GM12878 (cell line): Measurements from ENCODE around the gene ZNF180.
"Not testable (repeated sequence)": the region's sequence is repeated elsewhere in the genome, so short reads cannot be mapped to it uniquely, and the experiment has no call there.

Experiments
- ATF3 ChIP-seq: IDR thresholded peaks from 2 replicates; pipeline ENCODE4 v1.6.1; 2011; ENCODE audit warnings: low read depth, mild to moderate bottlenecking, low read length, moderate library complexity, borderline replicate concordance; ENCODE audit errors: extremely low read depth
- BCLAF1 ChIP-seq: fragments of 450-650 bp; IDR thresholded peaks from 2 replicates; pipeline ENCODE4 v1.6.1; 2017; ENCODE audit warnings: antibody characterized with exemption, mild to moderate bottlenecking, moderate library complexity
- CTCF ChIP-seq, 3 experiments: IDR thresholded peaks in 2 of 3; conservative IDR thresholded peaks in 1 of 3; 2 replicates each; pipeline ENCODE4 v1.5.1; 2011; ENCODE audit warnings: low read depth in 3 of 3, low read length in 3 of 3, mild to moderate bottlenecking in 3 of 3, control low read depth in 2 of 3, moderate library complexity in 2 of 3, inconsistent platforms in 1 of 3, mixed read lengths in 1 of 3; ENCODE audit not compliant: control insufficient read depth in 2 of 3, insufficient read depth in 1 of 3; ENCODE audit errors: extremely low read depth in 1 of 3
- EZH2 ChIP-seq: IDR thresholded peaks from 2 replicates; pipeline ENCODE4 v1.6.1; 2012; ENCODE audit warnings: low read depth, mild to moderate bottlenecking, control low read depth, inconsistent platforms, low read length, borderline replicate concordance; ENCODE audit not compliant: control insufficient read depth
- POLR2A ChIP-seq: IDR thresholded peaks from 2 replicates; pipeline ENCODE4 v1.6.1; 2011; ENCODE audit warnings: low read depth, mild to moderate bottlenecking, low read length
- POU2F2 ChIP-seq: IDR thresholded peaks from 3 replicates; pipeline ENCODE4 v1.6.1; 2011; ENCODE audit warnings: low read depth, mild to moderate bottlenecking, low read length, borderline replicate concordance
- RAD51 ChIP-seq: fragments of 450-650 bp; IDR thresholded peaks from 2 replicates; pipeline ENCODE4 v1.6.1; 2016; ENCODE audit warnings: moderate library complexity, mild to moderate bottlenecking, inconsistent platforms
- YY1 ChIP-seq: IDR thresholded peaks from 2 replicates; pipeline ENCODE4 v1.6.1; 2011; ENCODE audit warnings: low read depth, mild to moderate bottlenecking, low read length
- ZNF274 ChIP-seq: IDR thresholded peaks from one replicate; pipeline ENCODE4 v1.8.0; 2011; ENCODE audit not compliant: insufficient read length, insufficient read depth
- ZZZ3 ChIP-seq: IDR thresholded peaks from 2 replicates; pipeline ENCODE4 v1.6.1; 2011; ENCODE audit warnings: low read depth; ENCODE audit not compliant: control insufficient read depth, insufficient read length

GRCh38 chr19:44462600-44463286, 37.6 kb downstream of the ZNF180 start:
- TF ChIP-seq CTCF (IDR thresholded peaks at IDR 0.05 in 2 of 3, conservative IDR thresholded peaks at IDR 0.05 in 1 of 3; ENCODE audit: control insufficient read depth in 2 of 3, extremely low read depth in 1 of 3, insufficient read depth in 1 of 3, low read depth in 3 of 3, low read length in 3 of 3); BCLAF1; YY1; POLR2A; ATF3; RAD51; EZH2; ZNF274; POU2F2; ZZZ3: not testable (repeated sequence)
